Left colon (tissue), 2 donors: ENCODE measurements around the gene ANXA5. TPM values are rescaled to one million over a fixed set of nuclear protein-coding genes. Genes with fewer than 3 reads are reported as not detected.
"Not testable (repeated sequence)": the region's sequence is repeated elsewhere in the genome, so short reads cannot be mapped to it uniquely, and the experiment has no call there.

Experiments
- ATAC-seq: fragments of 200-7000 bp; cut with Tn5 transposase; one replicate; pipeline ENCODE4 v1.9.1; 2020; ENCODE audit warnings: mild to moderate bottlenecking, moderate library complexity
- DNase-seq, 2 donors: peaks; one replicate each; pipeline ENCODE4 v3.0.0-alpha.2; 2020
- intact Hi-C, 2 donors: fragments of 100-400 bp; cut with DNase I in 1 of 2; cut with micrococcal nuclease in 1 of 2; formaldehyde crosslinking; loops; one replicate each; pipeline versions ENCODE4 v1.11.2 to v1.14.0; 2022; cut with DNase I, micrococcal nuclease
- long read RNA-seq: library from polyadenylated mRNA; unstranded; transcript quantifications from one replicate; pipeline ENCODE4 v2.0.0, GENCODE V29; 2021
- total RNA-seq, 2 donors: library from RNA; stranded (reverse); fragmentation: NEBNext Ultra II Directional; extraction: Animal tissue kit (Norgen Biotek cat#: 25700); gene quantifications; one replicate each; pipeline ENCODE4 v1.2.1, GENCODE V29; 2021
- donor health status: DM: no; HTN: no; CAD: no.
- donor health status: DM: yes; HTN: yes; CAD: no.

ANXA5 gene
- total RNA-seq: 10 to 100 TPM; 61.3 to 84.7 TPM
- long read RNA-seq, transcript ANXA5-201 (13 exons, 1,762 nt): major isoform, 115 of 124 reads
- long read RNA-seq, partial matches to known transcripts: 5 of 124 reads
- long read RNA-seq, other reads (novel, unspliced or antisense): 4 of 124 reads

- peak; percentile 85 to 90 for DNase-seq
- peak; percentile 97 for ATAC-seq
- intact Hi-C loops: no loop called here
Measured at GRCh38 chr4:121696581-121697461, at the start of gene ANXA5. Gene ANXA5, minus strand, starts transcription at chr4:121696980. Its CDS starts 391 bp downstream, at chr4:121696589.

GRCh38 chr4:121742794-121743193 lies 46.0 kb upstream of the ANXA5 start:
- intact Hi-C loops: no loop called here
- DNase-seq (no peak), ATAC-seq (no peak)

GRCh38 chr4:121741751-121742150 lies 45.0 kb upstream of the ANXA5 start:
- ATAC-seq: no peak
- intact Hi-C loops: no loop called here
- no peak for DNase-seq

- DNase-seq (no peak), ATAC-seq (no peak)
- intact Hi-C loops: no loop called here
Measured at GRCh38 chr4:121740796-121741409, 44.1 kb upstream of the ANXA5 start.

- no peak for DNase-seq
- no peak for ATAC-seq
- intact Hi-C loops: loop anchor here in 1 of 2 donors (5.0 kb wide), 1 partner anchor 367 kb away; no protein-coding TSS in a partner anchor
Measured at GRCh38 chr4:121739575-121739974, 42.8 kb upstream of the ANXA5 start.

- intact Hi-C loops: loop anchor here in 1 of 2 donors (5.0 kb wide), 1 partner anchor 367 kb away; no protein-coding TSS in a partner anchor
- DNase-seq: no peak
- ATAC-seq: no peak
Measured at GRCh38 chr4:121738780-121739535, 42.2 kb upstream of the ANXA5 start.

- no peak for DNase-seq
- intact Hi-C loops: loop anchor here in 1 of 2 donors (5.0 kb wide), 1 partner anchor 366 kb away; no protein-coding TSS in a partner anchor
- ATAC-seq: no peak
Measured at GRCh38 chr4:121737846-121738554, 41.2 kb upstream of the ANXA5 start.

GRCh38 chr4:121736735-121737351 lies 40.1 kb upstream of the ANXA5 start:
- ATAC-seq (no peak), DNase-seq (no peak)
- intact Hi-C loops: loop anchor here in 1 of 2 donors (5.0 kb wide), 1 partner anchor 365 kb away; no protein-coding TSS in a partner anchor

- ATAC-seq (no peak), DNase-seq (no peak)
- intact Hi-C loops: no loop called here
Measured at GRCh38 chr4:121734571-121734970, 37.8 kb upstream of the ANXA5 start.

GRCh38 chr4:121733942-121734341 lies 37.2 kb upstream of the ANXA5 start:
- ATAC-seq: no peak
- DNase-seq: no peak
- intact Hi-C loops: no loop called here

- DNase-seq, intact Hi-C loops, ATAC-seq: not testable (repeated sequence)
Measured at GRCh38 chr4:121729753-121730152, 33.0 kb upstream of the ANXA5 start.

- intact Hi-C loops: no loop called here
- ATAC-seq (no peak), DNase-seq (no peak)
Measured at GRCh38 chr4:121728798-121729226, 32.0 kb upstream of the ANXA5 start.

GRCh38 chr4:121728066-121728465 lies 31.3 kb upstream of the ANXA5 start:
- no peak for DNase-seq
- no peak for ATAC-seq
- intact Hi-C loops: no loop called here

- intact Hi-C loops: no loop called here
Measured at GRCh38 chr4:121726642-121727268, 30.0 kb upstream of the ANXA5 start.

GRCh38 chr4:121724671-121725070 lies 27.9 kb upstream of the ANXA5 start:
- DNase-seq (no peak), ATAC-seq (no peak)
- intact Hi-C loops: no loop called here

More at GRCh38 chr4:121726642-121727268, 30.0 kb upstream of the ANXA5 start:
- peak; percentile 69 for ATAC-seq
- no peak for DNase-seq

GRCh38 chr4:121721700-121722099 lies 24.9 kb upstream of the ANXA5 start:
- no peak for DNase-seq

GRCh38 chr4:121720109-121720508 lies 23.3 kb upstream of the ANXA5 start:
- intact Hi-C loops: no loop called here
- ATAC-seq: no peak
- DNase-seq: no peak

More at GRCh38 chr4:121721700-121722099, 24.9 kb upstream of the ANXA5 start:
- intact Hi-C loops: no loop called here
- ATAC-seq: peak; percentile 71
